Activated T-helper 1 cell treated with Interleukin-2 at 50 U/mL for 16 hours (primary cell): Measurements from ENCODE around the gene DPP4.

Experiments
- DNase-seq: peaks from one replicate; pipeline ENCODE4 v3.0.0-alpha.2; 2020; ENCODE audit warnings: low read depth

The DPP4 gene

DNA sequence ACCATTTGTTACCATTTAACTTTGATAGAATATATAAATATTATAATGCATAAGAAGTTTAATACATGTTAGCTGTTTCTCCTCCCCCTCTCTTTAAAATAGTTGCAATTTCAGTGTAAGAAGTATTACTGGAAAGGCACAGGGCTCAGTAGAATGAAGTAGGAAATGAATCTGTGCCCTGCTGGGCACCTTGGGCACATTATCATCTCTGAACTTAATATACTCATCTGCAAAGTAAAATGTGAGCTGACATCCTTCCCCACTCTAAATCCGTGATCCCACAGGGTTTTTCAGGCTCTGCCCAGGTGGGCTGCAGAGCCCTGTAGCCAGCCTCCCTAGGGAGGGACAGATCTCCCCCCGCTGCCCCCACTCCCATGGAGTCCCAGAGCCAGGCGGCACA, 56.8 kb downstream of the DPP4 start:
- DNase-seq: no peak

DNA sequence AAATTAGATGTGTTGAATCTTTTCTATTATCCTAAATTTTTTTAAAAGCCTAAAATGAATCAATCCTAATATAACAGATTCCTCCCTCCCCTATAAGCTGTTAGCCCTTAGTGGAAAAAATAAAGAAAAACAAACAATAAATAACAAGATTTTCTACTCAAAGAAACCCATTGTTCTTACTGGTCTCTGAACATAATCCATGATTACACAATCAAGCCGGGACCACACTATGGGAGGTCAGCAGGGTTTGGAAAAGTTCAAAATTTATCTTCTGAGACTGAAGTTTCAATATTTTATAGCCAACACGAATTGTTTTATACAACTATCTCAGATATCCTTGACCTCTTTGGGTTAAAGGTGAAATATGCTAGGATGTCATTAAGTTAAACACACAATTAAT, 57.9 kb downstream of the DPP4 start:
- no peak for DNase-seq

DNA sequence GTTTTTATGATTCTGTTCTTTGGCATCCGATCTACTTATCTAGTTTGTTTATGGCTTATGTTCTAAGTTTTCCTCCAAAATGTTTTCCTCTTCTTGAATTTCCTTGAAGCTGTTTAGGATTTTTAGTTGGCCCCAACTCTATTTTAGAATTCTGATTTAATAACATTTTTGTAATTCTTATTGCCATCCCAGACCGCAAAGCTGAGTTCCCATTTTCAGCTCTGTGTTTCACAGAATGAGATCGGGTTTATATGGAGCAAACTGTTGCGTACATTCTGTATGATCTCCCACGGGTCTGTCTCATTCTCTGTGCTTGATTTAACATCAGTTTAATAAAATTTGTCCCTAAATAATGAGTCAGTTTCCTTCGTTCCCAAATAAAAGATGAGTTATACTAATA, 59.3 kb downstream of the DPP4 start:
- no peak for DNase-seq

- DNase-seq: no peak
These were observed 60.2 kb downstream of the DPP4 start for GRCh38 chr2:162013514-162014475.

DNA sequence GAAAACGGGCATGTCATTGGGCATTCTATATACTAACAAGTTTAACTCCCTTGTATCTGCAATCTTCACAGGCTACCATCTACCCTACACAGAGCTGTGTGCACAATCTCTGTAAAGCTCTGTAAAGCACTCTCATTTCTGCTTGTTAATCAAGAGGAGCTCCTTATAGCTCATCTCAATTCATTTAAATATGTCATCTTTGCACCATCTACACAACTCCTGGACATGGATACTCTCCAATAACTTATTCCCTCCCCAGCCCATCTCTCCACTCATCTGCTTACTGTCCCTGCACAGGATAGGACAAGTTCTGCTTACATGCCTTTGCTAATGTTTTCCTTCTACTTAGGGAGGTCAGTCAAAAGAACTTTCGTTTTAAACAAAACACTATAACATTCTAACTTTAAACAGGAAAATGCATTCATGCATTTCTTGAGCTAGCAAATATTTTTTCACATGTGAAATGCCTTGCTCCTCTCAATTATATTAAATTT, 61.4 kb downstream of the DPP4 start:
- no peak for DNase-seq

- DNase-seq: no peak
These were observed 62.1 kb downstream of the DPP4 start for GRCh38 chr2:162011706-162012564.

DNA sequence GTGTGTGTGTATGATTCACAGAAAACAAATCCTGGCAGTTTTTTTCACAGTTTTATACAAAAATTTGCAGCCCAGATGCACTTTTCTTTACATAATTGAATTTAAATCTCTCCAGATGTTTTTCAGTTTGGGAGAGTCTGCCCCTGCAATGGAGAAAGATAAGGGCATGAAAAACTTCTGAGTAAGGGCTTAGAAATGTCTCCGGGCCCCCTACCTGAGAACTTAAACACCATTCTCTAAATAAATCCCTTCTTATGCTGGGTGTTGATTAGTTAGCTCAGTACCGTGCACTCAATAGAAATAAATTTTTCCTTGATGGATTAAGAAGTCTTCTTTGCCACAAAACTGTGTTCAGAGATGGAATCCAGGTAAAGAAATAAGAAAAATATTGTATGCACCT, 64.5 kb downstream of the DPP4 start:
- no peak for DNase-seq

GRCh38 chr2:162007447-162008040, 66.5 kb downstream of the DPP4 start:
- DNase-seq: no peak

DNA sequence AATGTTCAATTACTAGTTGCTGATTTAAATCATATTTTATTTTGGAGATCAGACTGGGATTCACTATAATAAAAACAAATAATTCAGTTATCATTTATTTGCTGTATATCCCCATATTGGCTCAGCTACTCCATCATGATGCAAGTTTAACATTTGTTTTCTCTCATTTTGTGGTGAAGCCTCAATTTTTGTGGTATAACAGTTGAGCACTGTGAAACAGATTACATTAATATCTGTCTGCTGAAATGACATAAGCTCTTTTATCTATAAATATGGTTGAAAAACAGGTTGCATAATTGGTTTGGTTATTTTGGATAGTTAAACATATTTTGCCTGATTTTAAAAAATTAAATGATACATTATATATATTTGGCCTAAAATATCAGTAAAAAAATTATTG, 67.7 kb downstream of the DPP4 start:
- no peak for DNase-seq

DNA sequence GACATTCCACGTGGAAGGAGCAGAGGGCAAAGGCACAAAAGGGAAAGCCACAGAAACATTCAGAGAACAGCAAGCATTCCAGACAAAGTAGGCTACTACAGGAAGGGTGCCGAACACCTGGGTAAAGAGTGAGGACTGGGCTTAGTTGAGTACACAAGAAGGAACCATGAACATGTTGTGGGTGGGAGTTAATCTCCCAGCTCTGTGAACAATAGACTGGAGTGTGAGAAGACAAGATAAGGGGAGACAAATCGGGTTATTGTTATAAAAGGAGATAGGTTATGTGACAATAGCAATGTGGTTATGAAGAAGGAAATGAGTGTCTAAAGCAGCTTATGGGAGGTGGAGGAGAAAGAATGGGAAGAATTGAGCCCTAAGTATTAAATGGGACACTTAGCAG, 70.0 kb downstream of the DPP4 start:
- DNase-seq: no peak

- no peak for DNase-seq
These were observed 71.3 kb downstream of the DPP4 start for GRCh38 chr2:162002623-162003235.

GRCh38 chr2:162000431-162000830, 73.6 kb downstream of the DPP4 start:
- no peak for DNase-seq

DNA sequence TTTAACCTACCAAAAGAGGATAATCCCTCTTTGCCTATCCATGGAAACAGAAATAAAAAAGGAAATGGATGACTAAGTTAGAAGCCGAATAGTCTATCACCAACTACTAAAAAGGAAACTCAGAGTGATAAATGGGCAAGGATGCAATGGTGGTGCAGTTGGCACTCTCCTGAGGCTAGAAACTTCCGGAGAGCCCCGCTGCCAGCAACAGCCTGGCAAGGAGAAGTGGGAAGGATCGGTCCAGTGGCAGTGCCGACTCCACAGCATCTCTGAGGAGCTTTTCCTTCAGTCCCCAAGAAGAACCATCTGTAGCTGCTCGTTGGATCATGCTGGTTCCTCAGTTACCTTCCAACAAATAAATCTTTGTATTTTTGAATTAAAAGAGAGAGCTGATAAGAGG, 74.7 kb downstream of the DPP4 start:
- no peak for DNase-seq

GRCh38 chr2:161998857-161999256, 75.2 kb downstream of the DPP4 start:
- DNase-seq: no peak

GRCh38 chr2:161997916-161998471, 76.0 kb downstream of the DPP4 start:
- DNase-seq: no peak

DNA sequence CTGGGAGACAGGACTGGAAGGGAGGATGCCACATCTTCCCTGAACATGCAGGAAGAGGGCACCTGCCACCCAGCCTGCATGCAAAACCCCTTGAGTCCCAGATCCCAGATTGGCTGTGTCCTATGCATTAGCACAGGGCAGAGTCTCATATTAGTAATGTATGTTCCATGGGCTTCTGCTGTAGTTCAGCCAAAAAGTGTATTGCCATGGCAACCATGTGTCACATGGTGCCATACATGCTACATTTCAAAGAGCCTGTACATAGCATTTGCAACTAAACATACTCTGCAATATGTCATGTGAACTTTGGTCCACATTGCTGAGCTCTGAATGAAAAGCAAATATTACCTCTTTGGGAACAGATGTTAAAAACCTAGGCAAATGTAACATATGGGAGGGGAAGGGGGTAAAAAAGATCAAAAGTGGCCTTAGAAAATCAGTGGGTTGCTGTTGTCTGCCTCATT, 78.4 kb downstream of the DPP4 start:
- no peak for DNase-seq

- no peak for DNase-seq
These were observed 79.1 kb downstream of the DPP4 start for GRCh38 chr2:161994761-161995520.

DNA sequence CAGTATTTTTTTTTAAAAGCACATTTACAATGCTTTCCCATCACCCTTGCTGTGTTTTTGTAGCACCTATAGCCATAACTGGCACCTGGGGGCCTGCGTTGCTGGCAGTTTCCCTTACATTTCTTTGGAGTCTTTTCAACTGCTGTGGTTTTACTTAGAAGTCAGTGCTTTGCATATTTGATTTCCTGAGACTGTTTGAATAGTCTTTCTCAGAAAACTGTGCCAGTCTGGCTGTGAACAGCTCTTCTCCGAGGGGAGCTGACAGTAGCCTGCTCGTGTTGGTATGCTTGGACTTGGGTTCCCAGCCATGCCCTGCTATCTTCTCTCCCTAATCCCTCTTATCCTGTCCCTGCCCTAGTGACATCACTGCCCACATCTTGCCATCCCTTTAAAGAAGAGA, 81.5 kb downstream of the DPP4 start:
- peak; percentile 47 for DNase-seq

DNA sequence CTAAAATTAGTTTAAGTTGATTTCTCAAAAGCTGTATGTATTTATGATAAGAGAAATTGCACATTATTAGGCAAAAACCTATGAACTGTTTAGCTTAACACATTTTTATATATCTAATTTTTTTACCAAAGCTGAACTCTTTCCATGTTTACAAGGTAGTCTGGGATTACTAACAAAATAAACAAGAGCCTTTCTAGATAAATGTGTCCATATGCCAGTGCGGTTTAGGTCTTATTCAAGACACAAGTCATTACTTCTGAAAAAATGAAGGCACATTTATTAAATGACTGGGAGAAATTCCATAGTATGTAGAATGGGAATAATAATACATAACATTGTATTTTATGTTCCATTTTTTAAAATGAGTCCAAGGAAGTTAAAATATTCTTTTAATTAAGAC, 82.0 kb downstream of the DPP4 start:
- no peak for DNase-seq

GRCh38 chr2:161990741-161991140, 83.3 kb downstream of the DPP4 start:
- no peak for DNase-seq

DNA sequence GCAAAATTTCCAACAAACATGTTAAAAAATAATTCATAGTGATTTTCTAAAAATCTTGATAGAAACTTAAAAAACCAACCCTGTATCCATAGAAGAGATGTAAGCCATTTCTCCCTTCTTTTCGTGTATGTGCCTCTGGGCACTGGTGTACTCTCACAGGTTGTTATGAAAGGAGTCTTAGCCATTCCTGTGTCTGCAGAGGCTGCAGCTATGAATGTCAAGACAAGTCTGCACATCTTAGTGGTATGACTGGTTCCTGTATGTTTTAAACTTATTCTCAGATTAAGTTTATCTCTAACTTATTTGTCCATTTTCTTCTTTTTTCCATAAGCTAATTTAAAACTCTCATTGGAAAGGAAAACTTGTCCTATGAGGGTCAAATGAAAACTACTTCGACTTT, 84.0 kb downstream of the DPP4 start:
- DNase-seq: no peak
